Testis (tissue), 3 donors: ENCODE measurements around the gene DAB2IP. TPM values are rescaled to one million over a fixed set of nuclear protein-coding genes. Genes with fewer than 3 reads are reported as not detected.

ENCODE experiments used
- DNase-seq: peaks from one replicate; pipeline ENCODE4 v3.0.0-alpha.2; 2019
- H3K27ac ChIP-seq, 2 donors: fragments of 200-600 bp; sonication (generic); one replicate each; pipeline ENCODE4 v1.5.1; 2019
- H3K27me3 ChIP-seq: fragments of 200-600 bp; sonication (generic); one replicate; pipeline ENCODE4 v1.5.1; 2019
- H3K36me3 ChIP-seq: fragments of 200-600 bp; sonication (generic); one replicate; pipeline ENCODE4 v1.5.1; 2017; ENCODE audit warnings: low read depth; ENCODE audit errors: missing control alignments
- H3K4me1 ChIP-seq: fragments of 200-600 bp; sonication (generic); one replicate; pipeline ENCODE4 v1.5.1; 2019
- H3K4me3 ChIP-seq, 2 donors: fragments of 200-600 bp; sonication (generic); one replicate each; pipeline ENCODE4 v1.5.1; 2017 to 2019
- H3K9me3 ChIP-seq: fragments of 200-600 bp; sonication (generic); one replicate; pipeline ENCODE4 v1.5.1; 2017
- POLR2A ChIP-seq: fragments of 450-650 bp; IDR thresholded peaks from one replicate; pipeline ENCODE4 v1.6.1; 2017; ENCODE audit warnings: antibody characterized with exemption, mild to moderate bottlenecking, moderate library complexity
- WGBS, 2 donors: methylation state at CpG; one replicate each; pipeline ENCODE4 v1.1.5; 2018; 5-methylcytosine and 5-hydroxymethylcytosine counted together
- intact Hi-C: fragments of 100-400 bp; cut with DNase I; formaldehyde crosslinking; loops from one replicate; pipeline ENCODE4 v1.15.1; 2023; ENCODE audit warnings: low total_unique reads
- polyA plus RNA-seq: library from polyadenylated mRNA; stranded (reverse); fragments of 350-450 nt; fragmentation: Illumina TruSeq; extraction: RNeasy Lipid Tissue Mini Kit (QIAGEN cat#74804); gene quantifications from one replicate; pipeline ENCODE4 v1.2.3, GENCODE V29; 2014; ENCODE audit warnings: low read depth, low replicate concordance; ENCODE audit not compliant: insufficient read depth
- total RNA-seq, 2 donors: library from RNA; depleted of rRNA; stranded (reverse); fragments of >200 nt; gene quantifications; one replicate each; pipeline ENCODE4 v1.2.3, GENCODE V29; 2016
- TF ChIP-seq, protein P1 (sequence below), 3 experiments: fragments of 450-650 bp in 2 of 3; fragments of 200-600 bp in 1 of 3; sonication (generic) in 1 of 3; IDR thresholded peaks; one replicate each; pipeline ENCODE4 v1.5.1; 2016 to 2019; ENCODE audit warnings: antibody characterized with exemption in 3 of 3, mild to moderate bottlenecking in 2 of 3, moderate library complexity in 1 of 3

The DAB2IP gene
- total and polyA plus RNA-seq, 3 donors from 2014 or later: 57.7 to 136 (median 102) TPM

DNA sequence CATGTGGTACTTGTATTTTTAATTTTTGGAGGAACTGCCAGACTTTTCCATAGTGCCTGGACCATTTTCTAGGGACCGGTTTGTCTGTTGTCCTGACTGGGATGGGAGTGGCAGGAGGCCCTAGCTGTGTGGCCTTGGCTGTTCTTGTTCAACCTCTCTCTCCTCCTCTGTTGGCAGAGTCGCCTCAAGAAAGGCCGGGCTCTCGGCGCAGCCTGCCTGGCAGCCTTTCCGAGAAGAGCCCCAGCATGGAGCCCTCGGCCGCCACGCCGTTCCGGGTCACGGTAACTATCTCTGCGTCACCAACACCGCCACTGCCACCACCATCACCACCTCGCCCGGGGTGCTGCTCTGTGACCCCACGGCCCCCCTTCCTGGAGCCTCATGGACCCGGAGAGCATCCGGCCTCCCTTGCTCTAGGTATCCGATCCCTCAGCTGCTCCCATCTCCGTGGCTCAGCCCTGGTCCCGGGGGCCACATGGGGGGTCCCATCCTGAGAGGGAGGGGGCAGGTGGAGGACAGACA, 27.1 kb downstream of the DAB2IP start:
- intact Hi-C loops: no loop called here
- WGBS, 2 donors: 95 to 96% methylated on average over 22 of the region's 22 CpGs
- TF ChIP-seq POLR2A: no peak
- TF ChIP-seq, protein P1, sequence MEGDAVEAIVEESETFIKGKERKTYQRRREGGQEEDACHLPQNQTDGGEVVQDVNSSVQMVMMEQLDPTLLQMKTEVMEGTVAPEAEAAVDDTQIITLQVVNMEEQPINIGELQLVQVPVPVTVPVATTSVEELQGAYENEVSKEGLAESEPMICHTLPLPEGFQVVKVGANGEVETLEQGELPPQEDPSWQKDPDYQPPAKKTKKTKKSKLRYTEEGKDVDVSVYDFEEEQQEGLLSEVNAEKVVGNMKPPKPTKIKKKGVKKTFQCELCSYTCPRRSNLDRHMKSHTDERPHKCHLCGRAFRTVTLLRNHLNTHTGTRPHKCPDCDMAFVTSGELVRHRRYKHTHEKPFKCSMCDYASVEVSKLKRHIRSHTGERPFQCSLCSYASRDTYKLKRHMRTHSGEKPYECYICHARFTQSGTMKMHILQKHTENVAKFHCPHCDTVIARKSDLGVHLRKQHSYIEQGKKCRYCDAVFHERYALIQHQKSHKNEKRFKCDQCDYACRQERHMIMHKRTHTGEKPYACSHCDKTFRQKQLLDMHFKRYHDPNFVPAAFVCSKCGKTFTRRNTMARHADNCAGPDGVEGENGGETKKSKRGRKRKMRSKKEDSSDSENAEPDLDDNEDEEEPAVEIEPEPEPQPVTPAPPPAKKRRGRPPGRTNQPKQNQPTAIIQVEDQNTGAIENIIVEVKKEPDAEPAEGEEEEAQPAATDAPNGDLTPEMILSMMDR (IDR thresholded peaks at IDR 0.05): no peak
- H3K4me1 ChIP-seq: peaks cover 7% of the 10 kb centered on the region
- no peak for DNase-seq
- no peak overlapping the region for H3K4me3 ChIP-seq
- H3K36me3 ChIP-seq: no peaks in the 10 kb centered on the region
- H3K27me3 ChIP-seq: no peaks in the 10 kb centered on the region
- no peaks in the 10 kb centered on the region for H3K9me3 ChIP-seq
- no peak overlapping the region for H3K27ac ChIP-seq

DNA sequence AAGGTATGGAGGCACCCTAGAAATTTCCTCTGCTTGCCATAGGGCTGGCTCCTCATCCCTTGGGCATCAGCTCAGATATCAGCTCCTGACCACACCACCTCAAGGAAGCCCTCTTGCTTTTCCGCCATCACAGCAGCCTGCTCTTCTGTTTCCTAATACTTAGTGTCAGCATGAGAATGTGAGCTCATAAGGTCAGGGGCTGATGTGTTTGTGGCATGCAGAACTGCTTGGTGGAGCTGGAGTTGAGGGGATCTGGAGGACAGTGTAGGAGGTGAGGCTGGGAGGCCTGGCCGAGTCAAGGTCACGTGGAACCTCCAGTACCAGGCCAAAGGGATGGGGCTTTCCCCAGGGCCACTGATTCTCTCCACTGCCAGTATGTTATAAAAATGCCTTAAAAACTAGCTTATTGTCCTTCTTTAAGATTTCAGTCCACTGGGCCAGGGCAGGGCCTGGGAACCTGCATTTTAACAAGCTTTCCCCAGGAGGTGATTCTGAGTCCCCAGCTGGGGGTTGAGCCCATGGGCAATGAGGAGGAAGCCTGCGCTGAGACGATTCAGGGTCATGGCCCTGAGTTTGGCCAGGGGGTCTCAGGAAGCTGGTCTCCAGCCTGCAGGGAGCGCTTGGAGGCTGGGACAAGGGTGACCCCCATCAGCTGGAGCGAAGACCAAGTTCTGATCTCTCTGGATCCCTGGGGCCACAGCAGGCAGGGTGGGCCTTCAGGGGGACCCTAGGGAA, 28.6 kb downstream of the DAB2IP start:
- peaks cover 7% of the 10 kb centered on the region for H3K4me1 ChIP-seq
- no peak overlapping the region for H3K27ac ChIP-seq
- WGBS, 2 donors: 78 to 80% methylated on average over 7 of the region's 7 CpGs
- H3K4me3 ChIP-seq: no peak overlapping the region
- intact Hi-C loops: loop anchor here (10.0 kb wide), 2 partner anchors 125 to 305 kb away; no protein-coding TSS in a partner anchor
- H3K27me3 ChIP-seq: no peaks in the 10 kb centered on the region
- no peak for DNase-seq
- TF ChIP-seq, protein P1 (IDR thresholded peaks at IDR 0.05): no peak
- TF ChIP-seq POLR2A: no peak
- H3K9me3 ChIP-seq: no peaks in the 10 kb centered on the region
- no peaks in the 10 kb centered on the region for H3K36me3 ChIP-seq

DNA sequence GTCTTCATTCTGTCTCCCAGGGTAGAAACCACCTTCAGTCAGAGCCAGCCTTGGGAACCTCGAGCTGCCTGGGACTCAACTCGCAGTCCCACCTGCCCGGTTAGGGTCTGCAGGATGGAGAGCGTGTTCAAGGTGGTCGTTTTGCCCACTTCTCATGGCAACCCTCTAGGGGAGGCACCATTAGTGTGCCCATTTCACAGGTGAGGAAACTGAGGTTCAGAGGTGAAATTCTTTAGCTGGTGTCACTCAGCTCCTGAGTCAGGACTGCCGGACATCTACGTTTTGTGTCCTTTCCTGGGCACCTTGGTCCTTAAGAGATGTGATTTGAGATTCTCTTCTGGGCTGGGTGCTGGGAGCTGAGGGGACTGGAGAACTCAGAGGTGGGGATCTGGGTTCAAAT, 30.0 kb downstream of the DAB2IP start:
- no peak for DNase-seq
- no peaks in the 10 kb centered on the region for H3K4me1 ChIP-seq
- no peak overlapping the region for H3K27ac ChIP-seq
- 94 to 96% methylated on average over 7 of the region's 7 CpGs for WGBS, 2 donors
- intact Hi-C loops: loop anchor here (10.0 kb wide), 2 partner anchors 127 to 303 kb away; no protein-coding TSS in a partner anchor
- H3K27me3 ChIP-seq: no peaks in the 10 kb centered on the region
- no peak overlapping the region for H3K4me3 ChIP-seq
- no peaks in the 10 kb centered on the region for H3K36me3 ChIP-seq
- H3K9me3 ChIP-seq: no peaks in the 10 kb centered on the region
- no peak for TF ChIP-seq POLR2A
- TF ChIP-seq, protein P1 (IDR thresholded peaks at IDR 0.05): no peak

DNA sequence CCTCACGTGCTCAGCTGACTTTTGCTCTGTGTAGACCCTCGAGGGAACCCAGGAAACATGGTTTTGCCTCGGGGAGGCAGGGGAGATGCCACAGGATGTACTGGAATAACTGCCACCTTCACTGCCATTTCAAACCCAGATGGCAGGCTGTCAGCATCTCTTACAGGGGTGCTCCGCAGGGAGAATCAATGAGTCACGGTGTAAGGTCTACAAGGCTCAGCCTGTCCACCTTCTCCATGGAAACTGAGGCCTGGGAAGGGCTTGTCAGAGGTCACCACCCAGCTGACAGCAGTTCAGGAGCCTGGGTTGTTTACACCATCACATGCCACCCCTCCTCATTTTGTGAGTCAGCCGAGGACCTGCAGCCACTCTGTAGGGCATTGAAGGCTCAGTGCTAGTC, 30.8 kb downstream of the DAB2IP start:
- no peaks in the 10 kb centered on the region for H3K4me1 ChIP-seq
- H3K36me3 ChIP-seq: no peaks in the 10 kb centered on the region
- H3K4me3 ChIP-seq: no peak overlapping the region
- no peak for DNase-seq
- intact Hi-C loops: loop anchor here (10.0 kb wide), 2 partner anchors 127 to 303 kb away; no protein-coding TSS in a partner anchor
- no peak for TF ChIP-seq POLR2A
- TF ChIP-seq, protein P1 (IDR thresholded peaks at IDR 0.05): no peak
- no peaks in the 10 kb centered on the region for H3K9me3 ChIP-seq
- no peaks in the 10 kb centered on the region for H3K27me3 ChIP-seq
- 87 to 100% methylated on average over 2 to 6 of the region's 6 CpGs for WGBS, 2 donors
- no peak overlapping the region for H3K27ac ChIP-seq
